ENCODE data around the gene CYTH4.

DNA sequence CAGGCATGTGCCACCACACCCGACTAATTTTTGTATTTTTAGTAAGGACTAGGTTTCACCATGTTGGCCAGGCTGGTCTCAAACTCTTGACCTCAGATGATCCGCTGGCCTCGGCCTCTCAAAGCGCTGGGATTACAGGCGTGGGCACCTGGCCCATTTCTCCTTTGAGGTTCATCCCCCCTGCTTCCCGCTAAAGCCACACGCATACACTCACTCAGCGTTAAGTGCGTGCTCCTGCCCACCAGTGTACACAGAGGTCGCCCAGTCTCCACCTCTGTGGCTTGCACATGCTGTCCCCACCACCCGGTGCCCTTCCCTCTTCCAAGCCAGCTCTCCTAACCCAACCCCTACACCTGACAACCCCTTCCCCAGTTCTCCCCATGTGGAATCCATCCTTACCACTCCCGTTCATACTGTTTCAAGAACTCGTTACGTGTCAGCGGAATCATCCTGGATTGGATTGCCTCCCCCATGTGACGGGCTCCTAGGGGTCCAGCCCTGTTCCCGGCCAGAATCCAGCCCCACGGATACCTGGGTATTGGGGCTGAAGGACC is 15.7 kb upstream of the CYTH4 start:
- TF ChIP-seq CTCF (IDR thresholded peaks at IDR 0.05) (no peak), POLR2A (IDR thresholded peaks at IDR 0.05) (no peak)

Data from lower leg skin (tissue), 3 donors.